NCI-H2029 treated with DMSO at 0.1 percent for 48 hours (cell line): ENCODE measurements around the gene OR4C13.
"Not testable (repeated sequence)": the region's sequence is repeated elsewhere in the genome, so short reads cannot be mapped to it uniquely, and the experiment has no call there.

Source experiments
- DNase-seq: peaks from one replicate; lab custom pipeline; 2025; lab: John Stamatoyannopoulos, UW

OR4C13 gene

GRCh38 chr11:49952091-49952490 is at the start of gene OR4C13:
TSS of gene OR4C13 (plus strand) at chr11:49952391. CDS start at chr11:49952423, 32 bp downstream.
- DNase-seq, result no peak

- not testable (repeated sequence) for DNase-seq
Measured at GRCh38 chr11:49911516-49911915, 40.7 kb upstream of the OR4C13 start.

DNA sequence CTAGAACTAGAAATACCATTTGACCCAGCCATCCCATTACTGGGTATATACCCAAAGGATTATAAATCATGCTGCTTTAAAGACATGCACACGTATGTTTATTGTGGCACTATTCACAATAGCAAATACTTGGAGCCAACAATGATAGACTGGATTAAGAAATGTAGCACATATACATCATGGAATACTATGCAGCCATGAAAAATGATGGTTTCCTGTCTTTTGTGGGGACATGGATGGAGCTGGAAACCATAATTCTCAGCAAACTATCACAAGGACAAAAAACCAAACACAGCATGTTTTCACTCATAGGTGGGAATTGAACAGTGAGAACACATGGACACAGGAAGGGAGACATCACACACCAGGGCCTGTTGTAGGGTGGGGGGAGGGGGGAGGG is 3.5 kb upstream of the OR4C13 start:
- not testable (repeated sequence) for DNase-seq

GRCh38 chr11:49973439-49973838 is 21.2 kb downstream of the OR4C13 start:
- DNase-seq, result not testable (repeated sequence)

GRCh38 chr11:49982435-49982834 is 30.2 kb downstream of the OR4C13 start, which contains the start of gene OR4C12:
TSS of gene OR4C12 (minus strand) at chr11:49982535. CDS start at chr11:49982501, 34 bp downstream.
- DNase-seq, result not testable (repeated sequence)

DNA sequence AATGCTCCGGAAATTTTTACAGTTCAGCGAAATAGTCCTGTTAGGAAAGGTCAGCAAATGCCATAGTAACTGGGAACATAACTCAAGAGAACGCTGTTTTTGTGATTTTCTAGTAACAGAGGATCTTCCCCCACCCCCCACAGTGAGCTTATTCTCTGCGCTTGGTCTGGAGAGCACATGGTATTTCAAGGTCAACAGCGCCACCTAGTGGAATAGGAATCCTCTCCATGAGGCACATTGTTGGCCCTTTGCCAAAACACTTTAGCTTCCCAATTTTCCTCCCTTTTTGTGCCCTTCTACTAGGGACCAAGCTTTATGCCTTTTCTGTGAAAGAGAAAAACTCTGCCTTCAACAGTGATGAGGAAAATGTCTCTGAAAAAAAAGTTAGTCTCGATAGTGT is 43.4 kb downstream of the OR4C13 start:
- DNase-seq, result peak; percentile 63
